Ovary (tissue), 3 donors: ENCODE measurements around the gene OPRL1.

Experiments
- CTCF ChIP-seq, 3 donors: fragments of 450-650 bp in 2 of 3; fragments of 200-600 bp in 1 of 3; IDR thresholded peaks; one replicate each; pipeline versions ENCODE4 v1.5.1 to v1.8.0; 2016 to 2022; ENCODE audit warnings: antibody characterized with exemption in 3 of 3, mild to moderate bottlenecking in 1 of 3
- POLR2A ChIP-seq: fragments of 450-650 bp; IDR thresholded peaks from one replicate; pipeline ENCODE4 v1.6.1; 2017; ENCODE audit warnings: antibody characterized with exemption, mild to moderate bottlenecking, moderate library complexity
- donor health status: DM: no; HTN: no; CAD: no.

GRCh38 chr20:64037199-64037497 lies 42.7 kb upstream of the OPRL1 start:
- no peak for TF ChIP-seq POLR2A
- TF ChIP-seq CTCF (IDR thresholded peaks at IDR 0.05): no peak
